ENCODE measurements around the gene AURKAIP1.

Gene AURKAIP1

GRCh38 chr1:1359664-1360468 lies 15.1 kb downstream of the AURKAIP1 start:
- no peaks in the 10 kb centered on the region for H4K20me1 ChIP-seq (ENCODE audit: insufficient read depth)
- no peak overlapping the region for H3K4me3 ChIP-seq (IDR thresholded peaks at IDR 0.05; ENCODE audit: insufficient read depth, low read depth, low read length)
- no peaks in the 10 kb centered on the region for H3K79me2 ChIP-seq (ENCODE audit: insufficient read depth, low read depth)
- peaks cover 14% of the 10 kb centered on the region for H3K4me1 ChIP-seq (ENCODE audit: low read depth, poor library complexity, severe bottlenecking)
- H3K9ac ChIP-seq = no peak overlapping the region
- H3K4me2 ChIP-seq = peak overlapping the region; percentile 9; the same call in 1 of the 2 replicates
- no peaks in the 10 kb centered on the region for H3K36me3 ChIP-seq (ENCODE audit: insufficient read depth)
- no peak for TF ChIP-seq CTCF (conservative IDR thresholded peaks at IDR 0.05; ENCODE audit: low read depth, low read length)
- H2AFZ ChIP-seq (ENCODE audit: low read depth) = no peak overlapping the region
- H3K27me3 ChIP-seq (ENCODE audit: insufficient read depth, low read depth) = peaks cover 8% of the 10 kb centered on the region; the same call in 1 of the 2 replicates
- H3K27ac ChIP-seq = no peak overlapping the region

DNA sequence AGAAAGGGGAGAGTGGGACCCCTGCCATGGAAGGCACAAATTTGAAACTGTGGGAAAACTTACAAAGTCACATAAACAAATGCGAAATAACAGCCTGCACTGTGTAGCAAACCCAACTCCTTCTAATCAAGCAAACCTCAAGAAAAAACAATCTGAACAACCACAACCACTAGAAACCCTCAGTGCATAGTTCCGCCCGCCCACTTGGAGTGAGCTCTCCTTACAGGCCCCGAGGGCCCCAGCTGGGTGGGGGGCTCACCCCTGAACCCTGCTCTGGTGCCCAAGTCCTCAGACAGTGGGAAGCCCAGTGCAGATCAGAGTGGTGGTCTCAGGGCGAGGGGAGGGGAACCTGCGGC lies 15.7 kb downstream of the AURKAIP1 start:
- H3K36me3 ChIP-seq (ENCODE audit: insufficient read depth) = no peaks in the 10 kb centered on the region
- H3K4me1 ChIP-seq (ENCODE audit: low read depth, poor library complexity, severe bottlenecking) = peaks cover 14% of the 10 kb centered on the region
- peak overlapping the region; percentile 9; the same call in 1 of the 2 replicates for H3K4me2 ChIP-seq
- H3K27ac ChIP-seq = no peak overlapping the region
- H3K4me3 ChIP-seq (IDR thresholded peaks at IDR 0.05; ENCODE audit: insufficient read depth, low read depth, low read length) = no peak overlapping the region
- TF ChIP-seq CTCF (conservative IDR thresholded peaks at IDR 0.05; ENCODE audit: low read depth, low read length) = no peak
- no peak overlapping the region for H3K9ac ChIP-seq
- H3K27me3 ChIP-seq (ENCODE audit: insufficient read depth, low read depth) = peaks cover 8% of the 10 kb centered on the region; the same call in 1 of the 2 replicates
- no peaks in the 10 kb centered on the region for H3K79me2 ChIP-seq (ENCODE audit: insufficient read depth, low read depth)
- H2AFZ ChIP-seq (ENCODE audit: low read depth) = no peak overlapping the region
- H4K20me1 ChIP-seq (ENCODE audit: insufficient read depth) = no peaks in the 10 kb centered on the region

DNA sequence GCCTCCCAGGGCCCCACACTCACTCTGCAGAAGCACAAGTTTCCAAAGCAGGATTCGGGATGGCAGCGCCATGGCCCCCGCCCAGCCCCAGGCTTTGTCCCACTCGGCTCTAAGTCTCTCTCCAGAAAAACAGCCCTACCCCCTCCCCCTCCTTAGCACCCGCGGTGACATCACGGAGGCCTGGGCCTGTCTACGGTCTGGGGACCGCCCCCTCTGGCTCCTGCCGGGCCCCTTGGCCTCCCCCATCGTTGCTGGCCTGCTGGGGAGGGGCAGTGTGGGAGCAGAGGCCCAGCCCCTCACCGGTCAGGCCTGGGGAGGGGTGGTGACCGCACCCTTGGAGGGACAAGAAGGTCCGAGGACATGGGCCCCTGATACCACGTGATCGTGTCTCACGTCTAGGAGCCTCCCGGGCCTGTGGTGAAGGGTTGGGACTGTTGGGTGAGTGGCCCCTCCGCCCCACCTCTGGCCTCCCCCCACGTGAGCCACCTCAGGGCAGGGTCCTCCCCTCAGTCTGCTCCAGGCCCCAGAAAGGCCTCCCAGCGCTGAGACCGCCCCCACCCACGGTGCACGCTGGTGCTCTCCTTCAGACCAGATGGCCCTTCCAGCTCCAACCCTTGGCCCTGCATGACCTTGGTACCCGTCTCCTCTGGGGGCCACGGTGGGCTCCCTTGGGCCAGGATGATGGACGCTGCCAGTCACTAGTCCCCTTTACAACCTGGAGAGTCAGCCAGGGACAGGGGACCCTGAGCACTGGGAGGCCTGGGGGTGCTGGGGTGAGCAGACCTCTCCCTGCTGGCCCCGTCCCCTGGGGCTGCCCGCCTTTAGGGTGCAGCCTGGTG lies 16.4 kb downstream of the AURKAIP1 start, which contains the start of gene MXRA8:
Gene MXRA8, minus strand, starts transcription at position 123 of the 839 bp plus-strand sequence. Its CDS starts 51 bp downstream, at position 72.
- Histone ChIP-seq H2AFZ (ENCODE audit: low read depth) (no peak within 1 kb of the TSS), H3K4me1 (ENCODE audit: low read depth, poor library complexity, severe bottlenecking) (peaks cover 14% of the 10 kb centered on the region), H3K27me3 (ENCODE audit: insufficient read depth, low read depth) (peaks cover 8% of the 10 kb centered on the region; the same call in 1 of the 2 replicates)

More for the DNA sequence above, 16.4 kb downstream of the AURKAIP1 start, which contains the start of gene MXRA8:
- Histone ChIP-seq H3K79me2 (ENCODE audit: insufficient read depth, low read depth) (no peaks in the 10 kb centered on the region), H4K20me1 (ENCODE audit: insufficient read depth) (no peaks in the 10 kb centered on the region), H3K4me2 (peak within 1 kb of the TSS; percentile 9; the same call in 1 of the 2 replicates), H3K27ac (no peak within 1 kb of the TSS), H3K4me3 (IDR thresholded peaks at IDR 0.05; ENCODE audit: insufficient read depth, low read depth, low read length) (no peak within 1 kb of the TSS), H3K36me3 (ENCODE audit: insufficient read depth) (no peaks in the 10 kb centered on the region), H3K9ac (no peak within 1 kb of the TSS)
- TF ChIP-seq CTCF (conservative IDR thresholded peaks at IDR 0.05; ENCODE audit: low read depth, low read length) = no peak

Data from KMS-11 (cell line).